HG02798 (cell line): ENCODE results near the gene AHCY.
"Not testable (repeated sequence)": the region's sequence is repeated elsewhere in the genome, so short reads cannot be mapped to it uniquely, and the experiment has no call there.

Source experiments
- ATAC-seq: cut with Tn5 transposase; IDR thresholded peaks from one replicate; pipeline ENCODE4 v1.9.1; 2021; ENCODE audit warnings: mild to moderate bottlenecking; ENCODE audit not compliant: unreplicated experiment, poor library complexity

The AHCY gene

DNA sequence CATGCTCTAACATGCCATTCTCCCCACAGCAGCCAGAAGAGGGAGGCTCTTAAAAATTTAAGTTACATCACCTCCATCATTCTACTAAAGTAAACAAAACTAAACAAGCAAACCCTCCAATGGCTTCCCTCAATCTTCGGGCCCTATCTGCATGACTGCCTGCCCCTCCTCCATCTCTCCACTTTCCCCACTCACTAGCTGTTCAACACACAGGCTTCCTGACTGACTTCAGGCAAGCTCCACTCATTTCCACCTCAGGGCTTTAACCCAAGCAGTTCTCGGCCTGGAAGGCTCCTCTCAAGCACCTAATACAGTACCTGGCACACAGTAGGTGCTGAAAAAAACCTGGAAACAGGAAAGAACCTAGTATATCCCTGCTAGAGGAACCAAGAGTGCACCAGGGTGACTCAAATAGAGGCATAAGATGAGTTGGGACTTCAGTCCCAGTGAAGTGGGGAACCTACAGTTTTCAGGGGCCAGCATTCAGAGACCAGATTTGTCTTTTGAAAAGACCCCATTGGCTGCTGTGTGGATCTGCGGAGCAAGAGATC is 2.8 kb downstream of the AHCY start:
- no peak for ATAC-seq

DNA sequence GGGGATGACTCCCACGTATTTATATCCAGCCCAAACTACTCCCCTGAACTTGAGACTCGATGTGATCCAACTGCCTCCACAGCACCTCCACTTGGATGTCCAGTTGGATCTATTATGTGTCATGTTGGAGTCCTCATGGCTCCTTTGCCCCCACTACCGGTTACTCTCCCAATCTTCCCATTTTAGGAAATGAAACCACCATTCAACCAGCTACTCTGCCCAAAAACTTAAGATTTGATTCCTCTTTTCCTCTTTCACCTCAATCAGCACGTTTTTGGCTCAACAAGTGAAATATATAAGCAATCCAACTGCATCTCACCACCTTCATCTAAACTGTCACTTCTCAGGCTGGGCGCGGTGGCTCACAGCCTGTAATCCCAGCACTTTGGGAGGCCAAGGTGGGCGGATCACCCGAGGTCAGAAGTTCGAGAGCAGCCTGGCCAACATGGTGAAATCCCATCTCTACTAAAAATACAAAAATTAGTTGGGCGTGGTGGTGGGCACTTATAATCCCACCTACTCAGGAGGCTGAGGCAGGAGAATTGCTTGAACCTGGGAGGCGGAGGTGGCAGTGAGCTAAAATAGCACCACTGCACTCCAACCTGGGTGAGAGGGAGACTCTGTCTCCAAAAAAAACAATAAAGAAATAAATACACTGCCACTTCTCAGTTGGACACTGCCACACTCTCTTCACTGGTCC is 3.4 kb downstream of the AHCY start:
- no peak for ATAC-seq

DNA sequence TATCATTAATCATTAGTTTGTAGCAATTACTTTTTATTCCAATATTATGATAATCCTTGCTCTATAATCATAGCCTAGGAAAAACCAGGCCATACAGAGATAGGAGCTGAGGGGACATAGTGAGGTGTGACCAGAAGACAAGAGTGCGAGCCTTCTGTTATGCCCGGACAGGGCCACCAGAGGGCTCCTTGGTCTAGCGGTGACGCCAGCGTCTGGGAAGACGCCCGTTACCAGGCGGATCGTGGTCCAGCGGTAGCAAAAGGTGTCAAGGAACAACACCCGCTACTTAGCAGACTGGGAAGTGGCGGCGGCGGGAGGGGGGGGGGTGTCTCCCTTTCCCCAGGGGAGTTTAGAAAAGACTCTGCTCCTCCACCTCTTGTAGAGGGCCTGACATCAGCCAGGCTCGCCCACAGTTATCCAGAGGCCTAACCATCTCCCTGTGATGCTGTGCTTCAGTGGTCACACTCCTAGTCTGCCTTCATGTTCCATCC is 4.8 kb downstream of the AHCY start:
- ATAC-seq, result not testable (repeated sequence)

GRCh38 chr20:34296468-34296867 is 6.7 kb downstream of the AHCY start:
- ATAC-seq, result no peak

DNA sequence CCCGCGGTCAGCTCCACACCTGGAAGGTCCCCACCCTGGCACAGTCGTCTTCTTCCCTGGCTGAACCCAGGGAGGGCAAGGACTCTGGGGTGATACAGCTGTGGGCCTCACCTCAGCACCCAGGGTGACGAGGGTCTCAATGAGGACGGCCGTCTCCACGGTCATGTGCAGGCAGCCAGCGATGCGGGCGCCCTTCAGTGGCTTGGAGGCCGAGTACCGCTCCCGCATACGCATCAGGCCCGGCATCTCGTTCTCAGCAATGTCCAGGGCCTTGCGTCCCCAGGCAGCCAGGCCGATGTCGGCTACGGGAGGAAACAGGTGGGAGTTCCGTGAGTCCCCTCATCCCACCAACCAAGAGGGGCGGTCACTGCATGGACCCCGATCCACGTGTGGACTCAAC is 7.9 kb downstream of the AHCY start:
- no peak for ATAC-seq

- no peak for ATAC-seq
Observed at GRCh38 chr20:34294563-34294962, 8.6 kb downstream of the AHCY start.

- no peak for ATAC-seq
Observed at GRCh38 chr20:34293589-34293988, 9.6 kb downstream of the AHCY start.

DNA sequence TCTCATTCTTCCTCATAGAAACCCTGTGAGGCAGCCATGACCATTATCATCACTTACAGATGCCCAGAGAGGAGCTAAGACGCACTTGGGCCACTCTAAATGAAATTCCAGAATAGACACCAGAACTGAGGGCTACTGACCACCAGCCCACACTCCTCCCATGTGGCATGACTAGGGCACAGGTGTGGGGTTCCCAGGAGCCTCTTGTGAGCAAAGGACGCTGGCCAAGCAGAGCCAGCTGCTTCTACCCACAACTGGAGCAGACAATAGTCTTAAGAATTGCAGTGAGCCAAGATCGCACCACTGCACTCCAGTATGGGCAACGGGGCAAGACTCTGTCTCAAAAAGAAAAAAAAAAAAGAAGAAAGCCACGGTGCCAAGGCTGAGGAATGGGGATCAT is 10.0 kb downstream of the AHCY start:
- no peak for ATAC-seq

DNA sequence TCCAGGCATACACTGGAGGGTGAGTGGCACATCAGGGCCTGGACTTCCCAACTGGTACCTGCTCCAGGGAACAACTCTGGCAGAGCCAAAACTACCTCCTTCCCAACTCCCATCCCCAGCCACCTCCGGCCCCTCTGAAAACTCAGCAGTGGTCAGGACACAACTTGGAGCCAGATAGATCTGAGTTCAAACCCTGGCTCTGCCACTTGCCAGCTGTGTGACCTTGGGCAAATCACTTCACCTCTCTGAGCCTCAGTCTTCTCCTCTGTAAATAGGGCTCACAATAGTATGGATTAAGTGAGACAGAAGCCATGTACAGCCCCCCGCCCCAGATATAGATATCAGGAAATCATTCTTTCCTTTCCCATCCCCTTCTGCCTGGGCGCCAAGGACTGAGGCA is 10.7 kb downstream of the AHCY start:
- ATAC-seq, result no peak

DNA sequence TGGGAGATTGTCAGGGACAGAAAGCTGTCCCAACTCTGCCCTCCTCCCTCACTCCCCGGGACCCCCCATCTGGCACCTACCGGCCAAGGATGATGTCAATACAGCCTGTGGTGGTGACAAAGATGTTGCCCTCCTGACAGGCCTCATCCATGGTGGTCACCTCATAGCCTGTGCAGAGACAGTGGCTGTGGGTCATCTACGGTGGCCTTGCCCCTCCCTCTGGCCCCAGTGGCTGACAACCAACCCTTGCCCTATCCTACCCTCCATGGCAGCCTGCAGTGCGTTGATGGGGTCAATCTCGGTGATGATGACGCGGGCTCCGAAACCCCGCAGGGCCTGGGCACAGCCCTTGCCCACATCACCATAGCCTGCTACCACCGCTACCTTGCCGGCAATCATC is 12.7 kb downstream of the AHCY start:
- ATAC-seq, result no peak

DNA sequence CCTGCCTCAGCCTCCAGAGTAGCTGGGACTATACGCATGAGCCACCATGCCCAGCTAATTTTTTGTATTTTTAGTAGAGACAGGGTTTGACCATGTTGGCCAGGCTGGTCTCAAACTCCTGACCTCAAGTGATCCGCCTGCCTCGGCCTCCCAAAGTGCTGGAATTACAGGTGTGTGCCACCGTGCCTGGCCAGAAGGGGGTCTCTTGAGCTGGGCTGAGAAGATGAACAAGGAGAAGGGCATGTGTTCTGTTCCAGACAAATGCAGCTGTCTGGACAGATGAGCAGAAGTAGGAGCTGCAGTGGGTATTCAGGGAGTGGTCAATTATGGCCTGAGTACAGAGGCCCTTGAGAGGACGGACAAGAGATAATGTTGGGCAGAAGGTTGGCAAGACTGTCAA is 15.7 kb downstream of the AHCY start:
- ATAC-seq, result not testable (repeated sequence)

- no peak for ATAC-seq
Observed at GRCh38 chr20:34285450-34285849, 17.7 kb downstream of the AHCY start.

- ATAC-seq, result no peak
Observed at GRCh38 chr20:34283844-34284243, 19.3 kb downstream of the AHCY start.

DNA sequence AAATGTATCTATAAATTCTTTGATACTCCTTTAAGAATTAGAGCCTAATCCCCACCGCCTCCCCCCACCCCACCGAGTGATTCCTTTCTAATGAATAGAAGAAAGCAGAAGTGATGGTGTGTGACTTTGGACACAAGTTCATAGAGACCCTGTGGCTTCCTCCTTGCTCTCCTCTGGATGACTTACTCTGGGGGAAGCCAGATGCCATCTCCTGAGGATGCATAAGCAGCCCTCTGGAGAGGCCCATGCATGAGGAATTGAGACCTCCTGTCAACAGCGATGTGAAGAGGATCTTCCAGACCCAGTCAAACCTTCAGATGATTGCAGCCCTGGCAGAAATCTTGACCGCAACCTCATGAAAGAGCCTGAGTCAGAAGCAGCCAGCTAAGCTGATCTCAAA is 21.1 kb downstream of the AHCY start:
- ATAC-seq, result no peak

- ATAC-seq, result no peak
Observed at GRCh38 chr20:34281177-34281576, 22.0 kb downstream of the AHCY start.

GRCh38 chr20:34274694-34275093 is 28.5 kb downstream of the AHCY start:
- no peak for ATAC-seq

- ATAC-seq, result no peak
Observed at GRCh38 chr20:34271956-34272355, 31.2 kb downstream of the AHCY start.

- ATAC-seq, result no peak
Observed at GRCh38 chr20:34269996-34270627, 33.0 kb downstream of the AHCY start.

DNA sequence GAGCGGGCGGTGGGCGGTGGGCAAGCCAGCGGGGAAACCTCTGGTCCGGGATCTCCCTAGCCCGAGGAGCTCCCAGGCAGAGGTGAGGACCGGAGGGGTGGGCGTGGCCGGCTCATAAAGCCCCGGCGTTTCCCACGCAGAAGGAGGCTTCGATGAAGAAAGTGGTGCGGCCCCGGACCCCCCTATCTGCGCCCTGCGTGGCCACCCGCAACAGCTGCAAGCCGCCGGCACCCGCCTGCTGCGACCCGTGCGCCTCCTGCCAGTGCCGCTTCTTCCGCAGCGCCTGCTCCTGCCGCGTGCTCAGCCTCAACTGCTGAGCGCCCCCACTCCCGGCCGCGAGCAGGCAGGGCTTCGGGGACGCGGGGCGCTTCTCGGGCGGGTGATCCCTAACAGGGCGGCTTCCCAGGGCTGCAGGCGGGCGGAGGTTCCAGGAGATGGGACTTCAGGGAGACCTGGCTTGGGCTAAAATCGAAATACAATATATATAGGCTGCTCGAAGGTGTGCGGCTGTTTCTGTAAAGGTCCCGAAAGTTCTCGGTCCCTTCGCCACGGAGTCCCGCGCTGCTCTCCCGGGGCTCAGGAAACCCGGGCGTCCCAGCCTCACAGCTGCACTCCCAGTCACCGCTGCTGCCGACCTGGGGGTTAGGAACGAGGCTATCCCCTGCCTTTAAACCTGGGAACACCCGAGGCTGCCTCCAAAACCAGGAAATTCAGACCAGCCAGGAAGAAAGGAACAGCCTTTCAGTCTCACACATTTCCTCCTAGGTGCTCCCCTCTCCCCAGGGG is 34.1 kb downstream of the AHCY start:
- no peak for ATAC-seq

GRCh38 chr20:34268145-34268544 is 35.0 kb downstream of the AHCY start:
- ATAC-seq, result no peak

DNA sequence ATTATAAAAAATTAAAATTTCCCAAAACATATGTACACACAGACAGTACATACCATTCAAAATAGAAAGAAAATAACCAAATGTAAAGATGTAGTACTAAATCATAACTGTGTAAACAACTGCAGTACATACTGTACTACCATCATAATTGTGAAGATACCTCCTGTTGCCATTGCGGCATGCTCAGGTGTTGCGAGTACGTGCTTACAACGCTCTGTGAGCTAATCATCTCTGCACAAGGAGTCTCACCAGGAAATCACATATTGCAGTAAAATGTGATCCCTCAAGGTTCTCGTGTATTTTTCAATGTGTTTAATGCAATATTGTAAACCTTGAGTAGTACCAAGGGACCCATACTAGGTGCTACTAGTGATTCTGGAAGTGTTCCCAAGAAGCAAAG is 39.0 kb downstream of the AHCY start:
- no peak for ATAC-seq
